Glutamatergic neuron (in vitro differentiated cells): ENCODE data around the gene ADCY5. TPM values are rescaled to one million over a fixed set of nuclear protein-coding genes. Genes with fewer than 3 reads are reported as not detected.
A peak's percentile ranks its signal among the peaks of the same experiment; 100 is the strongest.

Source experiments
- DNase-seq: peaks from one replicate; pipeline ENCODE4 v3.0.0; 2022
- H3K27ac Mint-ChIP-seq: one replicate; pipeline ENCODE4 v1.8.0; 2020; ENCODE audit warnings: mild to moderate bottlenecking, mixed read lengths, inconsistent platforms; ENCODE audit not compliant: unreplicated experiment
- H3K27me3 Mint-ChIP-seq: one replicate; pipeline ENCODE4 v1.8.0; 2020; ENCODE audit warnings: mild to moderate bottlenecking, moderate library complexity, mixed read lengths, inconsistent platforms; ENCODE audit not compliant: unreplicated experiment
- H3K36me3 Mint-ChIP-seq: one replicate; pipeline ENCODE4 v1.8.0; 2020; ENCODE audit warnings: mild to moderate bottlenecking, mixed read lengths, inconsistent platforms; ENCODE audit not compliant: unreplicated experiment
- H3K4me1 Mint-ChIP-seq: one replicate; pipeline ENCODE4 v1.8.0; 2020; ENCODE audit warnings: mild to moderate bottlenecking, low read depth, mixed read lengths, inconsistent platforms; ENCODE audit not compliant: unreplicated experiment
- H3K4me3 Mint-ChIP-seq: one replicate; pipeline ENCODE4 v1.8.0; 2020; ENCODE audit warnings: mild to moderate bottlenecking, mixed read lengths, inconsistent platforms; ENCODE audit not compliant: unreplicated experiment
- H3K9me3 Mint-ChIP-seq: one replicate; pipeline ENCODE4 v1.8.0; 2020; ENCODE audit warnings: mild to moderate bottlenecking, moderate library complexity, mixed read lengths, inconsistent platforms; ENCODE audit not compliant: unreplicated experiment
- total RNA-seq: library from RNA; stranded (reverse); fragmentation: NEBNext Ultra II Directional; extraction: Animal tissue kit (Norgen Biotek cat#: 25700); gene quantifications from one replicate; pipeline ENCODE4 v1.2.1, GENCODE V29; 2021; ENCODE audit not compliant: unreplicated experiment
- TF ChIP-seq, protein P1 (sequence below): fragments of 200-600 bp; sonication (generic); IDR thresholded peaks from one replicate; pipeline ENCODE4 v1.5.0; 2021; ENCODE audit not compliant: partially characterized antibody, unreplicated experiment

Gene ADCY5
- total RNA-seq, 1 donor from 2014 or later = 2.1 TPM

DNA sequence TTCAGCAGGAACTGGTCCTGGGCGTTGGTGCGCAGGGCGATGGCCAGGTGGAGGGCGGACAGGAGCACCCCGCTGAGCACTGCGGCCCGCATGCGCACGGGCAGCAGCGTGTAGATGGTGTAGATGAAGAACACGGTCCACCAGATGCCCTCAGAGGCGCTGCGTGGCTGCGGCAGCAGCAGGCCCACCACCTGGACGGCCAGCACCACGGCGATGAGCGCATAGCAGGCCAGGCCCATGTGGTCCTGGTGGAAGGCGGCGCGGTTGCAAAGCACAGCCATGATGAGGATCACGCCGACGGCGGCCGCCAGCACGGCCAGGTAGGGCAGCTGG lies 1.5 kb downstream of the ADCY5 start:
- DNase-seq = no peak
- Mint-ChIP-seq H3K4me3 (no peak overlapping the region), H3K9me3 (peaks cover 6% of the 10 kb centered on the region), H3K27ac (no peak overlapping the region), H3K27me3 (peaks cover 29% of the 10 kb centered on the region), H3K36me3 (peaks cover 5% of the 10 kb centered on the region), H3K4me1 (peaks cover 5% of the 10 kb centered on the region)
- TF ChIP-seq, protein P1, sequence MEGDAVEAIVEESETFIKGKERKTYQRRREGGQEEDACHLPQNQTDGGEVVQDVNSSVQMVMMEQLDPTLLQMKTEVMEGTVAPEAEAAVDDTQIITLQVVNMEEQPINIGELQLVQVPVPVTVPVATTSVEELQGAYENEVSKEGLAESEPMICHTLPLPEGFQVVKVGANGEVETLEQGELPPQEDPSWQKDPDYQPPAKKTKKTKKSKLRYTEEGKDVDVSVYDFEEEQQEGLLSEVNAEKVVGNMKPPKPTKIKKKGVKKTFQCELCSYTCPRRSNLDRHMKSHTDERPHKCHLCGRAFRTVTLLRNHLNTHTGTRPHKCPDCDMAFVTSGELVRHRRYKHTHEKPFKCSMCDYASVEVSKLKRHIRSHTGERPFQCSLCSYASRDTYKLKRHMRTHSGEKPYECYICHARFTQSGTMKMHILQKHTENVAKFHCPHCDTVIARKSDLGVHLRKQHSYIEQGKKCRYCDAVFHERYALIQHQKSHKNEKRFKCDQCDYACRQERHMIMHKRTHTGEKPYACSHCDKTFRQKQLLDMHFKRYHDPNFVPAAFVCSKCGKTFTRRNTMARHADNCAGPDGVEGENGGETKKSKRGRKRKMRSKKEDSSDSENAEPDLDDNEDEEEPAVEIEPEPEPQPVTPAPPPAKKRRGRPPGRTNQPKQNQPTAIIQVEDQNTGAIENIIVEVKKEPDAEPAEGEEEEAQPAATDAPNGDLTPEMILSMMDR = no peak

DNA sequence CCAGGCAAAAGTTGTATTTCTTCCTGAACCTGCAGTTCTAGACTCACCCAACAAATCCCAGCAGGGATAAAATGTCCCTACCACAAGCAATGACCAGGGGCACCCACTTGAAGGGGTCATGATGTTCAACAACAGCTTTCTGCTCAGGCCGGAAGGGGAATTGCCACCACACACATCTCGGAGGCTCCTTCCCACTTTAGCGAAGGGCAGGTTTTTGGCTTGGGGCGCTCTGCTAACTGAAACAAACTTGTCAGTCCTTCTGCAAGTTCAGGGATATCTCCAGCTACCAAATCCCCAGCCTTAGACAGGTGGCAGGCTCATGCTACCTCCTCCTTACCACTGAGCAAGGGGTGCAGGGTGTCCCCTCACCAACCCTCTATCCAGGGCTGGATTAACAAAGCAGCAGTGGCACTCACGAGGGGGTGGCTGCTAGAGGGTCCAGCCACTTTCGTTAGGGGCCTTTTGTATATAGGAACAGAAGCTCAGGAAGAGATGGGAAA lies 2.2 kb downstream of the ADCY5 start:
- H3K27ac Mint-ChIP-seq = no peak overlapping the region
- peak overlapping the region; percentile 72 for H3K4me3 Mint-ChIP-seq
- peaks cover 5% of the 10 kb centered on the region for H3K4me1 Mint-ChIP-seq
- peaks cover 5% of the 10 kb centered on the region for H3K36me3 Mint-ChIP-seq
- DNase-seq = no peak
- peaks cover 30% of the 10 kb centered on the region for H3K27me3 Mint-ChIP-seq
- peaks cover 5% of the 10 kb centered on the region for H3K9me3 Mint-ChIP-seq
- TF ChIP-seq, protein P1 = no peak

DNA sequence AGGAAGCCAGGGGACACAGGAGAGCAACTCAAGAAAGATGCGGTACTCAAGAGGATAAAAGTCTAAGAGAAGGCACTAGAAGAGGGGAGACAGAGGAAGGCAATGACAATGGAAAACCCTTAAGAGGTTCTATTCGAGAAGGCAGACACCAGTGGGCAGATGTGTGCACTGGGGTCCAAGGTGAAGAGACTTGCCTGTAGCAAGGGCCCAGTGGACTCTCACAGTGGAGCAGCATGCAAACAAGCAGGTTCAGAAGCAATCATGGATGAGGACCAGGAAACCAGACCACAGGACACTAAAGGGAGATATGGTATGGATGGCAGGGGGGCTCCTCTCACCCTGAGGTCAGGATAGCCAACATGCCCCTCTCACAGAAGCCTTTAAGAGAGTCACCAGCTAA lies 2.7 kb downstream of the ADCY5 start:
- Mint-ChIP-seq H3K27me3 (peaks cover 31% of the 10 kb centered on the region), H3K4me1 (peaks cover 5% of the 10 kb centered on the region), H3K4me3 (no peak overlapping the region), H3K36me3 (peaks cover 5% of the 10 kb centered on the region), H3K9me3 (peaks cover 5% of the 10 kb centered on the region), H3K27ac (no peak overlapping the region)
- TF ChIP-seq, protein P1 = no peak
- no peak for DNase-seq

DNA sequence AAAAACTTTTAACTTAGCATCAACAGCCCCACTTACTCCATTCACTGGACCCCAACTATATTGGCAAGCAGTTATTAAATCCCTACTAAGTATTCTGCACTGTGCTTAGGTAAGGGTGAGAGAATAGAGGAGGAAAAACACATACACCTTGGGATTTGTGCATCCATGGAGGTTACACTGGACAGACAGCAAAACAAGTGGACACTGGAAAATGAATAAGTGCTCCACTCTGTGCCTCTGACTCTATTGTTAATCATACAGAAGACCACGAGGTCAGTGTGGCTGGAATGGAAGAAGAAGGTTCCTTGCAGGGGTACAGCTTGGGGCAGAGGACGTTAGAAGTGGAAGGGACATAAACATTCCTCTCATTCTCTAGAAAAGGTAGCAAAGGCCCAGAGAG lies 3.2 kb downstream of the ADCY5 start:
- H3K27me3 Mint-ChIP-seq = peaks cover 32% of the 10 kb centered on the region
- H3K36me3 Mint-ChIP-seq = peaks cover 5% of the 10 kb centered on the region
- no peak overlapping the region for H3K27ac Mint-ChIP-seq
- DNase-seq = no peak
- H3K4me3 Mint-ChIP-seq = no peak overlapping the region
- H3K4me1 Mint-ChIP-seq = peaks cover 5% of the 10 kb centered on the region
- peaks cover 5% of the 10 kb centered on the region for H3K9me3 Mint-ChIP-seq
- TF ChIP-seq, protein P1 = no peak

DNA sequence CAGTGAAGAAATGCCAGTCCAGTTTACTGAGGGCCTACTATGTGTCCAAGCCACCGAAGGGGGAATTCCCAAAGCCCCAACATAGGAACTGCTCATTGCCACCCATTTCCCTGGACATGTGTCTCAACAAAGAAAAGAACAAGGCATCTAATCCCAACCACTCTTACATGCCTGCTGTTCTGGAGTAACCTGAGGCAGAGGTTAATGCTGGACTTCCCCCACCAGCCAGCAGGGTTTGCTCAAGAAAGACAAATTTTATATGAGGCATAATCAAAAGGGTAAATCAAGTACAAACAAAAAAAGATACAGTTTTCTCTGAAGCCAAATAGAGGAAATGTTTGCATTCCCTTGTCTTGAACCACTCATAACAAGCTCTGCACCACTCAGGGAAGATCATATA lies 4.1 kb downstream of the ADCY5 start:
- peaks cover 5% of the 10 kb centered on the region for H3K4me1 Mint-ChIP-seq
- H3K9me3 Mint-ChIP-seq = peaks cover 5% of the 10 kb centered on the region
- TF ChIP-seq, protein P1 = peak; percentile 27
- H3K36me3 Mint-ChIP-seq = peaks cover 5% of the 10 kb centered on the region
- DNase-seq = no peak
- H3K27ac Mint-ChIP-seq = no peak overlapping the region
- H3K27me3 Mint-ChIP-seq = peaks cover 26% of the 10 kb centered on the region
- no peak overlapping the region for H3K4me3 Mint-ChIP-seq
